PC-3 (cell line): ENCODE measurements around the gene ITGA7. TPM values are rescaled to one million over a fixed set of nuclear protein-coding genes. Genes with fewer than 3 reads are reported as not detected.

Experiments used
- ATAC-seq: fragments of 200-7000 bp; cut with Tn5 transposase; 2 replicates; pipeline ENCODE4 v1.9.1; 2020; ENCODE audit warnings: mild to moderate bottlenecking, moderate library complexity
- BruUV-seq: library from RNA; stranded (reverse); fragments of 400-500 nt; replicated peaks from 2 replicates; lab custom pipeline; 2021; lab: Mats Ljungman, UMichigan
- CTCF ChIA-PET: fragments of 300-600 bp; sonication (Branson Sonifier 250); formaldehyde crosslinking; loops from one replicate; lab custom pipeline; 2022; ENCODE audit warnings: antibody characterized with exemption; lab: Charles Lee
- POLR2A ChIA-PET: fragments of 300-600 bp; sonication (Branson Sonifier 250); formaldehyde crosslinking; loops from one replicate; lab custom pipeline; 2022; ENCODE audit warnings: antibody characterized with exemption; ENCODE audit not compliant: unreplicated experiment; lab: Charles Lee
- DNase-seq: peaks from one replicate; pipeline ENCODE4 v3.0.0-alpha.2; 2015
- H2AFZ ChIP-seq: fragments of 300-600 bp; sonication (generic); 2 replicates; pipeline ENCODE4 v1.6.0; 2016; ENCODE audit warnings: antibody characterized with exemption, low read length
- H3F3A ChIP-seq: fragments of 300-600 bp; sonication (generic); one replicate; pipeline ENCODE4 v1.6.0; 2017; ENCODE audit warnings: antibody characterized with exemption, low read length, control low read depth, mild to moderate bottlenecking; ENCODE audit not compliant: unreplicated experiment
- H3K27ac ChIP-seq: fragments of 300-600 bp; sonication (generic); 2 replicates; pipeline ENCODE4 v1.5.1; 2016; ENCODE audit warnings: mild to moderate bottlenecking, low read length
- H3K27me3 ChIP-seq: fragments of 300-600 bp; sonication (generic); 2 replicates; pipeline ENCODE4 v1.6.1; 2016; ENCODE audit warnings: low read length, mixed read lengths
- H3K36me3 ChIP-seq: fragments of 300-600 bp; sonication (generic); 2 replicates; pipeline ENCODE4 v1.6.1; 2016; ENCODE audit warnings: low read depth, mixed run types, low read length, mixed read lengths
- H3K4me1 ChIP-seq: fragments of 300-600 bp; sonication (generic); 2 replicates; pipeline ENCODE4 v1.5.1; 2016; ENCODE audit warnings: low read length; ENCODE audit not compliant: insufficient read depth
- H3K4me2 ChIP-seq: fragments of 300-600 bp; sonication (generic); 2 replicates; pipeline ENCODE4 v1.6.0; 2016; ENCODE audit warnings: low read length
- H3K4me3 ChIP-seq: fragments of 300-600 bp; sonication (generic); 2 replicates; pipeline ENCODE4 v1.5.1; 2016; ENCODE audit warnings: mild to moderate bottlenecking, low read length, mixed read lengths
- H3K79me2 ChIP-seq: fragments of 300-600 bp; sonication (generic); 2 replicates; pipeline ENCODE4 v1.6.1; 2017; ENCODE audit warnings: low read length, mixed read lengths
- H3K9ac ChIP-seq: fragments of 300-600 bp; sonication (generic); 2 replicates; pipeline ENCODE4 v1.6.0; 2016; ENCODE audit warnings: mild to moderate bottlenecking, low read length
- H3K9me2 ChIP-seq: fragments of 300-600 bp; sonication (generic); replicated peaks from 2 replicates; pipeline ENCODE4 v1.6.1; 2016; ENCODE audit warnings: mixed run types, low read length, mixed read lengths
- H3K9me3 ChIP-seq: fragments of 300-600 bp; sonication (generic); 2 replicates; pipeline ENCODE4 v1.6.1; 2016; ENCODE audit warnings: low read length, mixed read lengths
- H4K20me1 ChIP-seq: fragments of 300-600 bp; sonication (generic); 2 replicates; pipeline ENCODE4 v1.6.1; 2016; ENCODE audit warnings: low read length, mixed read lengths
- EZH2 ChIP-seq: fragments of 300-600 bp; sonication (generic); IDR thresholded peaks from one replicate; pipeline ENCODE4 v1.6.1; 2017; ENCODE audit warnings: antibody characterized with exemption, mild to moderate bottlenecking, low read length; ENCODE audit not compliant: unreplicated experiment
- EZH2phosphoT487 ChIP-seq: fragments of 300-600 bp; sonication (generic); IDR thresholded peaks from 2 replicates; pipeline ENCODE4 v1.6.1; 2018; ENCODE audit warnings: mild to moderate bottlenecking, antibody characterized with exemption, low read length, borderline replicate concordance
- intact Hi-C: fragments of 100-400 bp; cut with micrococcal nuclease; formaldehyde crosslinking; loops from 2 replicates; pipeline ENCODE4 v1.9.0; 2023
- total RNA-seq: library from RNA; depleted of rRNA; stranded (reverse); fragments of >200 nt; gene quantifications from 2 replicates; pipeline ENCODE4 v1.2.3, GENCODE V29; 2014
- TF ChIP-seq, protein P1 (sequence below): fragments of 300-600 bp; sonication (generic); conservative IDR thresholded peaks from 2 replicates; pipeline ENCODE4 v1.5.1; 2017; ENCODE audit warnings: antibody characterized with exemption, low read depth, mild to moderate bottlenecking, low read length

The ITGA7 gene
- total RNA-seq, 1 experiment from 2014 or later = 4.4 TPM

DNA sequence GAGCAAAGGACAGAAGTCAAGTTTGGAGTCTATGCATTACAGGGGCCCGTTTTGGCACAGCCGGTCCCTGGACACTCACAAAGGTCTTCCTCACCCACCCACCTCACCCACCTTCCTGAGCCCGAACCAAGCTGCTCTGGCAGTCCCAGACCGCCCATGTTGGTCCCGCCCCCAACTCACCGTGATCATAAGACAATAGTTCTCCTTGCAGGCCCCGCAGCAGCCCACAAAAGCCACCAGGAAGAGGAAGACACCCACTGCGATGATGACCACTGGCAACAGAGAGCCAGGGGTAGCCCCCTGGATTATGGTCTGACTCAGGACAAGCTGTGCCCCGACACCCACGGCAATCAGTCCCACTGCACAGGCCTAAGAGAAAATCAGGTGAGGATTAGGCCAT, 19.3 kb upstream of the ITGA7 start:
- H3K9ac ChIP-seq = peak overlapping the region; percentile 97
- TF ChIP-seq, protein P1, sequence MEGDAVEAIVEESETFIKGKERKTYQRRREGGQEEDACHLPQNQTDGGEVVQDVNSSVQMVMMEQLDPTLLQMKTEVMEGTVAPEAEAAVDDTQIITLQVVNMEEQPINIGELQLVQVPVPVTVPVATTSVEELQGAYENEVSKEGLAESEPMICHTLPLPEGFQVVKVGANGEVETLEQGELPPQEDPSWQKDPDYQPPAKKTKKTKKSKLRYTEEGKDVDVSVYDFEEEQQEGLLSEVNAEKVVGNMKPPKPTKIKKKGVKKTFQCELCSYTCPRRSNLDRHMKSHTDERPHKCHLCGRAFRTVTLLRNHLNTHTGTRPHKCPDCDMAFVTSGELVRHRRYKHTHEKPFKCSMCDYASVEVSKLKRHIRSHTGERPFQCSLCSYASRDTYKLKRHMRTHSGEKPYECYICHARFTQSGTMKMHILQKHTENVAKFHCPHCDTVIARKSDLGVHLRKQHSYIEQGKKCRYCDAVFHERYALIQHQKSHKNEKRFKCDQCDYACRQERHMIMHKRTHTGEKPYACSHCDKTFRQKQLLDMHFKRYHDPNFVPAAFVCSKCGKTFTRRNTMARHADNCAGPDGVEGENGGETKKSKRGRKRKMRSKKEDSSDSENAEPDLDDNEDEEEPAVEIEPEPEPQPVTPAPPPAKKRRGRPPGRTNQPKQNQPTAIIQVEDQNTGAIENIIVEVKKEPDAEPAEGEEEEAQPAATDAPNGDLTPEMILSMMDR = no peak
- no peak for TF ChIP-seq EZH2
- no peak for TF ChIP-seq EZH2phosphoT487
- H3K36me3 ChIP-seq = peaks cover 27% of the 10 kb centered on the region
- DNase-seq (no peak), ATAC-seq (no peak)
- no peak overlapping the region for H2AFZ ChIP-seq
- peaks cover 34% of the 10 kb centered on the region for H3K4me1 ChIP-seq
- BruUV-seq = no TSS peak
- intact Hi-C loops = no loop called here
- H3K4me3 ChIP-seq = peak overlapping the region; percentile 88
- H3F3A ChIP-seq = no peaks in the 10 kb centered on the region
- CTCF ChIA-PET = interaction anchor here (0.6 to 0.9 kb wide), 2 partner anchors 10 to 20 kb away, joined by 3 to 8 read pairs; no protein-coding TSS in a partner anchor
- H3K27me3 ChIP-seq = no peaks in the 10 kb centered on the region
- H3K9me3 ChIP-seq = no peaks in the 10 kb centered on the region
- peaks cover 8% of the 10 kb centered on the region for H4K20me1 ChIP-seq
- POLR2A ChIA-PET = no interaction called here
- peak overlapping the region; percentile 98 for H3K27ac ChIP-seq
- H3K9me2 ChIP-seq = no peaks in the 10 kb centered on the region
- peaks cover 37% of the 10 kb centered on the region for H3K79me2 ChIP-seq
- peak overlapping the region; percentile 99 for H3K4me2 ChIP-seq

DNA sequence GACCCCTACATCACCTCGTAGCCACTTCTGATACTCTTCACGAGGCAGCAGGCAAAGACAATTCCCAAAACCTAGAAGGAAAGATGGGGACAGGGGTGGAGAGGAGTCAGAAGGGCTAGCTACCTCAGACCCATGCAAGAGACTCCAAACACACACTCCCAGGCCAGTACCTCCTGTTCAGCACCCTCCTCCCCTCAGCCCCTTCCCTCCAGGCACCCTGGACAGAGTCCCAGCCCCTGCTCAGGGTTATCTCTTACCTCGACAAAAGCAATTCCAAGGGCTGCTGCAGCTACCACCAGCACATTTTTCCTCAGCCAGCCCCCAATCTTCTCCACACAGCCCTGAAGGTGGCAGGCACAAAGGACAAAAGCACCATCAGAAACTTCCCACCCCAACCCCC, 17.9 kb upstream of the ITGA7 start:
- Histone ChIP-seq H3K79me2 (peaks cover 32% of the 10 kb centered on the region), H2AFZ (no peak overlapping the region), H3K27ac (no peak overlapping the region), H3K4me2 (no peak overlapping the region), H3K9me3 (no peaks in the 10 kb centered on the region), H3K9me2 (no peaks in the 10 kb centered on the region), H3K9ac (no peak overlapping the region), H4K20me1 (peaks cover 8% of the 10 kb centered on the region), H3K27me3 (no peaks in the 10 kb centered on the region), H3K4me1 (peaks cover 43% of the 10 kb centered on the region), H3K36me3 (peaks cover 27% of the 10 kb centered on the region), H3F3A (no peaks in the 10 kb centered on the region), H3K4me3 (no peak overlapping the region)
- BruUV-seq = no TSS peak
- ChIA-PET CTCF (interaction anchor here (1.4 kb wide), 1 partner anchor 12 kb away, joined by 21 read pairs; no protein-coding TSS in a partner anchor), POLR2A (no interaction called here)
- DNase-seq = no peak
- no peak for ATAC-seq
- TF ChIP-seq EZH2phosphoT487 (no peak), EZH2 (no peak)
- intact Hi-C loops = no loop called here

- H3K27ac ChIP-seq = no peak overlapping the region
- DNase-seq (no peak), ATAC-seq (no peak)
- ChIA-PET CTCF (interaction anchor here (1.4 kb wide), 1 partner anchor 13 kb away, joined by 21 read pairs; no protein-coding TSS in a partner anchor), POLR2A (interaction anchor here (0.5 kb wide), 1 partner anchor 20 kb away, joined by 8 read pairs; no protein-coding TSS in a partner anchor)
- H3F3A ChIP-seq = no peaks in the 10 kb centered on the region
- H3K79me2 ChIP-seq = peaks cover 26% of the 10 kb centered on the region
- H3K9me3 ChIP-seq = no peaks in the 10 kb centered on the region
- H3K9ac ChIP-seq = no peak overlapping the region
- H3K27me3 ChIP-seq = no peaks in the 10 kb centered on the region
- H3K4me1 ChIP-seq = peaks cover 43% of the 10 kb centered on the region
- TF ChIP-seq, protein P1 = no peak
- TF ChIP-seq EZH2 (no peak), EZH2phosphoT487 (no peak)
- peaks cover 27% of the 10 kb centered on the region for H3K36me3 ChIP-seq
- intact Hi-C loops = no loop called here
- H3K9me2 ChIP-seq = no peaks in the 10 kb centered on the region
- H2AFZ ChIP-seq = no peak overlapping the region
- no peak overlapping the region for H3K4me3 ChIP-seq
- BruUV-seq = no TSS peak
- H3K4me2 ChIP-seq = no peak overlapping the region
- peaks cover 8% of the 10 kb centered on the region for H4K20me1 ChIP-seq
Observed at GRCh38 chr12:55724940-55725309, 17.2 kb upstream of the ITGA7 start.
